Stimulated activated CD4-positive, alpha-beta T cell treated with anti-CD3 and anti-CD28 coated beads, Interleukin-1b, Interleukin-23, amount 100 ng/mL, for 1 hour (primary cell): ENCODE data around the gene NAT14.

ENCODE experiments used
- DNase-seq, 2 donors: peaks; one replicate each; pipeline ENCODE4 v3.0.0-alpha.2; 2020; ENCODE audit warnings: low read depth in 2 of 2

The NAT14 gene

GRCh38 chr19:55536366-55536765, 51.4 kb downstream of the NAT14 start:
- no peak for DNase-seq
